Astrocyte (in vitro differentiated cells and primary cell): ENCODE measurements around the gene PCDHGA2. TPM values are rescaled to one million over a fixed set of nuclear protein-coding genes. Genes with fewer than 3 reads are reported as not detected.

Experiments
- DNase-seq: peaks from one replicate; pipeline ENCODE4 v3.0.0-alpha.2; 2010; ENCODE audit warnings: low read depth
- FAIRE-seq: peaks from 2 replicates; lab custom pipeline; 2011; peaks lifted over from hg19 to GRCh38; lab: Jason Lieb, UNC
- H2AFZ ChIP-seq: 2 replicates; pipeline ENCODE4 v1.6.0; 2012; ENCODE audit warnings: low read depth, low read length, inconsistent platforms
- H3K27ac ChIP-seq: 2 replicates; pipeline ENCODE4 v1.5.1; 2011; ENCODE audit warnings: low read depth, low read length, inconsistent platforms
- H3K27me3 ChIP-seq: 2 replicates; pipeline ENCODE4 v1.6.0; 2011; ENCODE audit warnings: low read length, inconsistent platforms; ENCODE audit not compliant: insufficient read depth
- H3K36me3 ChIP-seq: 2 replicates; pipeline ENCODE4 v1.5.1; 2011; ENCODE audit warnings: low read length, inconsistent platforms; ENCODE audit not compliant: insufficient read depth
- H3K4me1 ChIP-seq: 2 replicates; pipeline ENCODE4 v1.5.1; 2011; ENCODE audit warnings: low read length, inconsistent platforms; ENCODE audit not compliant: insufficient read depth
- H3K4me2 ChIP-seq: 2 replicates; pipeline ENCODE4 v1.6.0; 2012; ENCODE audit warnings: low read length, inconsistent platforms
- H3K4me3 ChIP-seq: 2 replicates; pipeline ENCODE4 v1.5.1; 2011; ENCODE audit warnings: low read depth, mild to moderate bottlenecking, low read length, inconsistent platforms; ENCODE audit not compliant: insufficient read depth
- H3K79me2 ChIP-seq: 2 replicates; pipeline ENCODE4 v1.6.0; 2012; ENCODE audit warnings: mild to moderate bottlenecking, low read length, inconsistent platforms; ENCODE audit not compliant: insufficient read depth
- H3K9ac ChIP-seq: 2 replicates; pipeline ENCODE4 v1.6.0; 2012; ENCODE audit warnings: mild to moderate bottlenecking, low read length, inconsistent platforms
- H3K9me3 ChIP-seq: 2 replicates; pipeline ENCODE4 v1.5.1; 2012; ENCODE audit warnings: low read depth, mild to moderate bottlenecking, low read length, inconsistent platforms; ENCODE audit not compliant: insufficient read depth
- H4K20me1 ChIP-seq: 2 replicates; pipeline ENCODE4 v1.6.0; 2012; ENCODE audit warnings: low read length, inconsistent platforms; ENCODE audit not compliant: insufficient read depth
- H3K27ac Mint-ChIP-seq: one replicate; pipeline ENCODE4 v1.8.0; 2021; ENCODE audit warnings: mild to moderate bottlenecking, mixed read lengths; ENCODE audit not compliant: unreplicated experiment
- H3K27me3 Mint-ChIP-seq: one replicate; pipeline ENCODE4 v1.8.0; 2021; ENCODE audit warnings: low read depth, mixed read lengths; ENCODE audit not compliant: unreplicated experiment
- H3K36me3 Mint-ChIP-seq: one replicate; pipeline ENCODE4 v1.8.0; 2021; ENCODE audit warnings: low read depth, mixed read lengths; ENCODE audit not compliant: unreplicated experiment
- H3K4me1 Mint-ChIP-seq: one replicate; pipeline ENCODE4 v1.8.0; 2021; ENCODE audit warnings: low read depth, mixed read lengths; ENCODE audit not compliant: unreplicated experiment
- H3K4me3 Mint-ChIP-seq: one replicate; pipeline ENCODE4 v1.8.0; 2021; ENCODE audit warnings: mild to moderate bottlenecking, moderate library complexity, mixed read lengths; ENCODE audit not compliant: unreplicated experiment
- H3K9me3 Mint-ChIP-seq: one replicate; pipeline ENCODE4 v1.8.0; 2021; ENCODE audit warnings: mild to moderate bottlenecking, mixed read lengths; ENCODE audit not compliant: unreplicated experiment
- CTCF ChIP-seq: IDR thresholded peaks from 2 replicates; pipeline ENCODE4 v1.5.1; 2011; ENCODE audit warnings: low read depth, mild to moderate bottlenecking, inconsistent platforms, low read length, moderate library complexity; ENCODE audit not compliant: insufficient read depth
- EZH2 ChIP-seq: IDR thresholded peaks from 2 replicates; pipeline ENCODE4 v1.6.1; 2012; ENCODE audit warnings: mild to moderate bottlenecking, low read length, inconsistent platforms; ENCODE audit not compliant: insufficient read depth
- total RNA-seq: library from RNA; stranded (reverse); gene quantifications from 2 replicates; pipeline ENCODE4 v1.2.1, GENCODE V29; 2021

Gene PCDHGA2
- total RNA-seq, 1 donor from 2014 or later = 0.14 TPM

DNA sequence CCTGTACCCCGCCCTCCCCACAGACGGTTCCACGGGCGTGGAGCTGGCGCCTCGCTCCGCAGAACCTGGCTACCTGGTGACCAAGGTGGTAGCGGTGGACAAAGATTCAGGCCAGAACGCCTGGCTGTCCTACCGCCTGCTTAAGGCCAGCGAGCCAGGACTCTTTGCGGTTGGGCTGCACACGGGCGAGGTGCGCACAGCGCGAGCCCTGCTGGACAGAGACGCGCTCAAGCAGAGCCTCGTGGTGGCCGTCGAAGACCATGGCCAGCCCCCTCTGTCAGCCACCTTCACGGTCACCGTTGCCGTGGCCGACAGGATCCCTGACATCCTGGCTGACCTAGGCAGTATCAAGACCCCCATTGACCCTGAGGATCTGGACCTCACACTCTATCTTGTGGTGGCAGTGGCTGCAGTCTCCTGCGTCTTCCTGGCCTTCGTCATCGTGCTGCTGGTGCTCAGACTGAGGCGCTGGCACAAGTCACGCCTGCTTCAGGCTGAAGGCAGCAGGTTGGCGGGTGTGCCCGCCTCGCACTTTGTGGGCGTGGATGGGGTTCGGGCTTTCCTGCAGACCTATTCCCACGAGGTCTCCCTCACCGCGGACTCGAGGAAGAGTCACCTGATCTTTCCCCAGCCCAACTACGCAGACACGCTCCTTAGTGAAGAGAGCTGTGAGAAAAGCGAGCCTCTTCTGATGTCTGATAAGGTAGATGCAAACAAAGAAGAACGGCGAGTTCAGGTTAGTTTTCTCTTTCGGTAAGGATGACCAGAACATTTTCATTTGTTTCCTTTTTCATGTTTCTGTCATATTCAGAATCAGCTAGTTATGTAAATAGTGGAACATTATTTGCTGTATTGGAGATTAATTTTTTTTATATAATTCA, 27.7 kb downstream of the PCDHGA2 start:
- peaks cover 20% of the 10 kb centered on the region for H3K9me3 Mint-ChIP-seq
- Histone ChIP-seq H3K4me1 (no peaks in the 10 kb centered on the region), H3K9ac (no peak overlapping the region), H4K20me1 (no peaks in the 10 kb centered on the region), H3K4me3 (no peak overlapping the region), H3K9me3 (peaks cover 52% of the 10 kb centered on the region), H3K4me2 (no peak overlapping the region), H3K27me3 (peaks cover 18% of the 10 kb centered on the region), H3K79me2 (no peaks in the 10 kb centered on the region), H3K36me3 (no peaks in the 10 kb centered on the region), H2AFZ (no peak overlapping the region), H3K27ac (no peak overlapping the region)
- H3K27me3 Mint-ChIP-seq = no peaks in the 10 kb centered on the region
- no peak overlapping the region for H3K4me3 Mint-ChIP-seq
- FAIRE-seq (no peak), DNase-seq (no peak)
- H3K4me1 Mint-ChIP-seq = no peaks in the 10 kb centered on the region
- H3K36me3 Mint-ChIP-seq = peaks cover 9% of the 10 kb centered on the region
- TF ChIP-seq EZH2 = no peak
- no peak for TF ChIP-seq CTCF
- no peak overlapping the region for H3K27ac Mint-ChIP-seq

- Histone ChIP-seq H3K4me1 (no peaks in the 10 kb centered on the region), H3K79me2 (no peaks in the 10 kb centered on the region), H3K4me3 (peak within 1 kb of the TSS; percentile 51), H3K9me3 (peaks cover 56% of the 10 kb centered on the region), H3K9ac (peak within 1 kb of the TSS; percentile 62), H3K27me3 (peaks cover 2% of the 10 kb centered on the region), H4K20me1 (no peaks in the 10 kb centered on the region), H3K4me2 (peak within 1 kb of the TSS; percentile 81), H3K27ac (no peak within 1 kb of the TSS), H2AFZ (peak within 1 kb of the TSS; percentile 63), H3K36me3 (no peaks in the 10 kb centered on the region)
- peak; percentile 39 for DNase-seq
- Mint-ChIP-seq H3K27me3 (no peaks in the 10 kb centered on the region), H3K9me3 (peaks cover 27% of the 10 kb centered on the region), H3K4me1 (no peaks in the 10 kb centered on the region), H3K27ac (no peak within 1 kb of the TSS), H3K36me3 (peaks cover 5% of the 10 kb centered on the region), H3K4me3 (no peak within 1 kb of the TSS)
- FAIRE-seq = peak; percentile 13
- no peak for TF ChIP-seq EZH2
- peak; percentile 38 for TF ChIP-seq CTCF
Observed at GRCh38 chr5:141369994-141370848, 31.7 kb downstream of the PCDHGA2 start, which contains the start of gene PCDHGB3. Gene PCDHGB3, plus strand, starts transcription at chr5:141370242. Its CDS starts 153 bp downstream, at chr5:141370395.
